ENCODE data around the gene OTX1.

The OTX1 gene

GRCh38 chr2:63054841-63055225, 4.2 kb downstream of the OTX1 start:
- peaks cover 98% of the 10 kb centered on the region for H3K27me3 ChIP-seq (ENCODE audit: insufficient read depth, low read length)
- H3K9me3 ChIP-seq (ENCODE audit: insufficient read depth, low read depth, low read length), result peaks cover 19% of the 10 kb centered on the region
- no peak overlapping the region for H3K27ac ChIP-seq (ENCODE audit: low read length)
- H3K36me3 ChIP-seq (ENCODE audit: insufficient read depth, low read depth, low read length), result no peaks in the 10 kb centered on the region
- H3K4me3 ChIP-seq (ENCODE audit: low read length), result peak overlapping the region; percentile 62; the same call in 1 of the 2 replicates
- no peak overlapping the region for H3K9ac ChIP-seq (ENCODE audit: low read depth, low read length)
- H3K4me1 ChIP-seq (ENCODE audit: insufficient read depth, low read length), result peaks cover 20% of the 10 kb centered on the region

GRCh38 chr2:63055226-63056106, 4.8 kb downstream of the OTX1 start:
- Histone ChIP-seq H3K4me3 (ENCODE audit: low read length) (peak overlapping the region; percentile 62; the same call in 1 of the 2 replicates), H3K9ac (ENCODE audit: low read depth, low read length) (no peak overlapping the region), H3K4me1 (ENCODE audit: insufficient read depth, low read length) (peaks cover 24% of the 10 kb centered on the region), H3K36me3 (ENCODE audit: insufficient read depth, low read depth, low read length) (no peaks in the 10 kb centered on the region), H3K27ac (ENCODE audit: low read length) (no peak overlapping the region), H3K27me3 (ENCODE audit: insufficient read depth, low read length) (peaks cover 99% of the 10 kb centered on the region), H3K9me3 (ENCODE audit: insufficient read depth, low read depth, low read length) (peaks cover 19% of the 10 kb centered on the region)

- peaks cover 100% of the 10 kb centered on the region for H3K27me3 ChIP-seq (ENCODE audit: insufficient read depth, low read length)
- peaks cover 24% of the 10 kb centered on the region for H3K4me1 ChIP-seq (ENCODE audit: insufficient read depth, low read length)
- H3K36me3 ChIP-seq (ENCODE audit: insufficient read depth, low read depth, low read length), result no peaks in the 10 kb centered on the region
- peak overlapping the region; percentile 62; the same call in 1 of the 2 replicates for H3K4me3 ChIP-seq (ENCODE audit: low read length)
- H3K9ac ChIP-seq (ENCODE audit: low read depth, low read length), result no peak overlapping the region
- H3K9me3 ChIP-seq (ENCODE audit: insufficient read depth, low read depth, low read length), result peaks cover 19% of the 10 kb centered on the region
- H3K27ac ChIP-seq (ENCODE audit: low read length), result no peak overlapping the region
These were observed 5.7 kb downstream of the OTX1 start for GRCh38 chr2:63056107-63057050.

GRCh38 chr2:63057249-63058143, 6.9 kb downstream of the OTX1 start:
- H3K27ac ChIP-seq (ENCODE audit: low read length), result no peak overlapping the region
- H3K4me3 ChIP-seq (ENCODE audit: low read length), result peak overlapping the region; percentile 61; the same call in 1 of the 2 replicates
- no peak overlapping the region for H3K9ac ChIP-seq (ENCODE audit: low read depth, low read length)
- peaks cover 14% of the 10 kb centered on the region for H3K9me3 ChIP-seq (ENCODE audit: insufficient read depth, low read depth, low read length)
- H3K27me3 ChIP-seq (ENCODE audit: insufficient read depth, low read length), result peaks cover 100% of the 10 kb centered on the region
- H3K36me3 ChIP-seq (ENCODE audit: insufficient read depth, low read depth, low read length), result no peaks in the 10 kb centered on the region
- peaks cover 21% of the 10 kb centered on the region for H3K4me1 ChIP-seq (ENCODE audit: insufficient read depth, low read length)

- H3K27ac ChIP-seq (ENCODE audit: low read length), result no peak overlapping the region
- peak overlapping the region; percentile 26; the same call in 1 of the 2 replicates for H3K9ac ChIP-seq (ENCODE audit: low read depth, low read length)
- H3K36me3 ChIP-seq (ENCODE audit: insufficient read depth, low read depth, low read length), result no peaks in the 10 kb centered on the region
- H3K4me1 ChIP-seq (ENCODE audit: insufficient read depth, low read length), result peaks cover 19% of the 10 kb centered on the region
- peaks cover 9% of the 10 kb centered on the region for H3K9me3 ChIP-seq (ENCODE audit: insufficient read depth, low read depth, low read length)
- peak overlapping the region; percentile 61 for H3K4me3 ChIP-seq (ENCODE audit: low read length)
- peaks cover 100% of the 10 kb centered on the region for H3K27me3 ChIP-seq (ENCODE audit: insufficient read depth, low read length)
These were observed 7.7 kb downstream of the OTX1 start for GRCh38 chr2:63058144-63058920.

GRCh38 chr2:63058921-63059792, 8.5 kb downstream of the OTX1 start:
- Histone ChIP-seq H3K27ac (ENCODE audit: low read length) (no peak overlapping the region), H3K27me3 (ENCODE audit: insufficient read depth, low read length) (peaks cover 100% of the 10 kb centered on the region), H3K9ac (ENCODE audit: low read depth, low read length) (no peak overlapping the region), H3K36me3 (ENCODE audit: insufficient read depth, low read depth, low read length) (no peaks in the 10 kb centered on the region), H3K4me3 (ENCODE audit: low read length) (peak overlapping the region; percentile 61; the same call in 1 of the 2 replicates), H3K4me1 (ENCODE audit: insufficient read depth, low read length) (peaks cover 16% of the 10 kb centered on the region), H3K9me3 (ENCODE audit: insufficient read depth, low read depth, low read length) (peaks cover 5% of the 10 kb centered on the region; the same call in 1 of the 2 replicates)

- H3K9ac ChIP-seq (ENCODE audit: low read depth, low read length), result no peak overlapping the region
- no peaks in the 10 kb centered on the region for H3K36me3 ChIP-seq (ENCODE audit: insufficient read depth, low read depth, low read length)
- H3K27me3 ChIP-seq (ENCODE audit: insufficient read depth, low read length), result peaks cover 100% of the 10 kb centered on the region
- peaks cover 5% of the 10 kb centered on the region; the same call in 1 of the 2 replicates for H3K9me3 ChIP-seq (ENCODE audit: insufficient read depth, low read depth, low read length)
- H3K4me1 ChIP-seq (ENCODE audit: insufficient read depth, low read length), result peaks cover 15% of the 10 kb centered on the region
- H3K27ac ChIP-seq (ENCODE audit: low read length), result no peak overlapping the region
- peak overlapping the region; percentile 28; the same call in 1 of the 2 replicates for H3K4me3 ChIP-seq (ENCODE audit: low read length)
These were observed 9.3 kb downstream of the OTX1 start for GRCh38 chr2:63059793-63060471.

- H3K27ac ChIP-seq (ENCODE audit: low read length), result no peak overlapping the region
- no peak overlapping the region for H3K9ac ChIP-seq (ENCODE audit: low read depth, low read length)
- no peak overlapping the region for H3K4me3 ChIP-seq (ENCODE audit: low read length)
- H3K9me3 ChIP-seq (ENCODE audit: insufficient read depth, low read depth, low read length), result peaks cover 5% of the 10 kb centered on the region; the same call in 1 of the 2 replicates
- peaks cover 13% of the 10 kb centered on the region for H3K4me1 ChIP-seq (ENCODE audit: insufficient read depth, low read length)
- no peaks in the 10 kb centered on the region for H3K36me3 ChIP-seq (ENCODE audit: insufficient read depth, low read depth, low read length)
- peaks cover 99% of the 10 kb centered on the region for H3K27me3 ChIP-seq (ENCODE audit: insufficient read depth, low read length)
These were observed 9.9 kb downstream of the OTX1 start for GRCh38 chr2:63060472-63060991.

GRCh38 chr2:63064197-63064596, 13.6 kb downstream of the OTX1 start:
- H3K36me3 ChIP-seq (ENCODE audit: insufficient read depth, low read depth, low read length), result no peaks in the 10 kb centered on the region
- H3K27me3 ChIP-seq (ENCODE audit: insufficient read depth, low read length), result peaks cover 89% of the 10 kb centered on the region
- H3K4me1 ChIP-seq (ENCODE audit: insufficient read depth, low read length), result peaks cover 3% of the 10 kb centered on the region; the same call in 1 of the 2 replicates
- no peak overlapping the region for H3K4me3 ChIP-seq (ENCODE audit: low read length)
- H3K9me3 ChIP-seq (ENCODE audit: insufficient read depth, low read depth, low read length), result no peaks in the 10 kb centered on the region
- H3K27ac ChIP-seq (ENCODE audit: low read length), result no peak overlapping the region
- H3K9ac ChIP-seq (ENCODE audit: low read depth, low read length), result no peak overlapping the region

All from iPS-20b (cell line).